T-helper 1 cell treated with Interleukin-12 subunit alpha and Interleukin-12 subunit beta and Interleukin-4 antibody, amounts not matched to agents 30 ng/mL and 1 ng/mL, for 36 hours (primary cell): ENCODE data around the gene ZDHHC14. TPM values are rescaled to one million over a fixed set of nuclear protein-coding genes. Genes with fewer than 3 reads are reported as not detected.

Experiments
- intact Hi-C: fragments of 100-400 bp; cut with micrococcal nuclease; formaldehyde crosslinking; loops from one replicate; pipeline ENCODE4 v1.15.1; 2024
- total RNA-seq: library from RNA; stranded (reverse); gene quantifications from 2 replicates; pipeline ENCODE4 v1.2.3, GENCODE V29; 2022

ZDHHC14 gene
- total RNA-seq, 1 donor from 2014 or later = 18.3 TPM

DNA sequence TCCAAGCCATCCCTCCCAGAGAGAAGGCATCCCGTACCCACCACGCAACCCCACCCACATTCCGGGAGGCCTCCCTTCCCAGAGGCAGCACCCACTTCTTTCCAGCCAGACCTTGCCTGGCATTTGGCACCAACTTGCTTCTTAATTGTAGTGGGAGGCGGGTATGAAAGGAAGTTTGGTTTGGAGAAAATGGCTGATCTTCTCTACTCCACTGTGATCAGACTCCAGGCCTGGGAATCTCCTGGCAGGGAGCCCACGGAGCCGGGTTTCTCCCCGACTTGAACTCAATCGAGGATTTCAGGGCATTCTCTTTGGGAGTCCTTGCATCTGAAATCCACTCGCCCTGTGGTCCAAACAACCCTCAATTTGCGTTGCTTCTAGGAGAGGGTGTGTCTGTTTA lies 107.1 kb downstream of the ZDHHC14 start:
- intact Hi-C loops = no loop called here

DNA sequence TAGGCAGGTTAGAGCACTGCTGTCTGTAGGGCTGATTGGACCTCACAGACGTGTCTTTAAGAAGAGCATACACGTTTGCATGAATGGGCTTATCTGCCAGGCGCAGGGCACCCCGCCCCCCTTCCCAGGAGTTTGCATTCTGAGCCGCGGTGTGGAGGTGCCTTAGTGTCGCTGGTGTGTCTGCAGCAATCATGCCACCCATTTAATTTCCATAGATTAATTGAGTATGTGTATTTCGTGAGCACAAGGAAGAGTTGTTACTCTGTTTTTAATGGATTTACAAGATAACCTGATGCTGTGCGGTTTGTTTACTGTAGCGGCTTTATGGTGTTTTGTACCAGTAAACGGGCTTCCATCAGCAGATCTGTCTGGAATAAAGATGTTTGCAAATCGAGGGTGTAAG lies 107.7 kb downstream of the ZDHHC14 start:
- intact Hi-C loops = no loop called here

DNA sequence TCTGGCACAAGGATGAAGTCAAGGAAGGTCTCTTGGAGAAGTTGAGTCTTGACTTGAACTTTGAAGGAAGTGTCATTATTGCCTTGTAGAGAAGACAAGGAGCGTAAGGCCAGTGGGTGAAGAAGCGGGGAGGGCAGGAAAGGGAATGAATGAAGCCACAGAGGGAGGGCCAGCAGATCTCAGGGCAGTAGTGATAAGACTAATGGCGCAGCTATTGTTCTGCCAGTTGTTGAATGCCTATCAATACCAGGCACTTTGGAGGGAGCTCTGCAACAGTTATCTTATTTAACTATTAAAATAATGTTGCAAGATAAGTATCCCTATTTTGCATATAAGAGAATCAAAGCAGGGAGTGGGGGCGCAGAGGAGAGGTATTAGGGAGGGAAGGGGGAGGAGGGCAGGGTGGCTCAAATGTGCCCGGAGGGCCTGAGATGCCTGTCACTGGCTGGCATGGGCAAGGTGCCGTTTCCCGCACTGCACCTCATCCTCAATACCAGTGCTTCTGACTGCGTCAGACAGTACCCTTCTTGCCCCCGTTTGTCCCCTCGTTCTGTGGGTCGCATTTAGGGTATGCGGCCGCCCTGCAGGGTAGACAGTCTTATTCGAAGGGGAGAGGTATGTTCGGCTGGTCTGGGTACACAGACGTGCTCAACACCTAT lies 109.8 kb downstream of the ZDHHC14 start:
- intact Hi-C loops = no loop called here

DNA sequence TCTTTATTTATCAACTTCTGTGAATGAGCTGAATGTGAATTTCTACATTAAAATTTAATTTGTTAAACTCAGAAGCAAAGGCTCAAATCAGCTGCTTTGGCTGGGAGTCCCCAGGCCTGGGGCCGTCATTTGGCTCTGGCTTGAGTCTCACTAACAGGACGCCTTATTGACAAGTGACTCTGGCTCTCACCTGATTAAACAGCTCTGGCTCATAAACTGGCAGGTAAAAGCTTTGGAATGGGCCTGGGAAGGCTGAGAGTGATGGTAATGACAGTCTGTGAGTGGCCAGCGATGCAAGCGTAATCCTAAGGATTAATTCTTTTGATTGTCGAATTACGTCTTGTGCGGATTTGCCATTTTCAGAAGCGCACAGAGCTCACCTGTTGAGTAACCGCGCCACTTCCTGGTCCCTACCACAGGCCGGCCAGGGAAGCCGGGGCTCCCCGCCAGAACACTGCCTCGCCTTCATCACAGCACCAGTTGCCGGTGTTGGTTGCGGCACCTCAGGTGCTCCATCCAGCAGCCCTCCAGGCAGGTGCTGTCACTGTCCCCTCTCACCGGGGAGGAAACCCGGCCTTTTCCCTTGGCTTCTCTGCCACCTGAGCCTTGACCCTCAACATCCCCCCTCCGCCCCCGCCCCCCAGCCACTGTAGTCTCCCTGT lies 110.7 kb downstream of the ZDHHC14 start:
- intact Hi-C loops = no loop called here

DNA sequence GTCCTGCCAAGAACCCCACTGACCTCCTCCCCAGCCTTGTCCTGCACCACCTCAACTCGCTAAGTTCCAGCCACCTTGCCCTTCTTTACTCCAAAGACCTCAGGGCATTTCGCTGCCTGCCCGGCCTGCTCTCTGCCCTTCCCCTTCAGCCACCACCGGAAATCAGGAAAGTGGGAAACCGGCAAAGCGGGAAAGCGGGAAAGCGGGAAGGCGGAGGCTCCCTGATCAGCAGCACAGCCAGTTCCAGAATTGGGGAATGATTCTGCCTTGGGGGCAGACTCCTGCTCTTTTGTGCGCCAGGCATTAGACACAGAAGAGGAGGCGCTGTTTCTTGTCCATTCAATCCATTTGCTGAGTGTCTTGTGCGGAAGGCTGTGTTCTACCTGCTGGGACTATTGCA lies 111.3 kb downstream of the ZDHHC14 start:
- intact Hi-C loops = no loop called here

DNA sequence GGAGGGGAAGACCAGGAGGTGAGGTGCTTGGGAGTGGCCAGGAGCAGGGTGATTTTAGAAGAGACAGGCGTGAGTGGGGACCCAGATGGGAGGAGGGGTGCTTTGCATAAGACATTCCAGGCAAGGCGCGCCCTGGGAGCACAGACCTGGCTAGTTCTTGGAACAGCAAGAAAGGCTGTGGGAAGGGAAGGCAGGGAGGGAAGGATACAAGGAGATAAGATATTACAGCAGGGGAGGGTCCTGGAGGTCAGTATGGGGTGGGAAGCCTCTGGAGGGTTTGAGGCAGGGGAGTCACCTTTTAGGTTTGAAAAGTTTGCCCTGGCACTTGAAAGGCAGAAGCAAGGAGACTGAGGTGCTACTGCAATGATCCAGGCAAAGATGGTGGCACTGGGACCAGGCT lies 111.8 kb downstream of the ZDHHC14 start:
- intact Hi-C loops = no loop called here

DNA sequence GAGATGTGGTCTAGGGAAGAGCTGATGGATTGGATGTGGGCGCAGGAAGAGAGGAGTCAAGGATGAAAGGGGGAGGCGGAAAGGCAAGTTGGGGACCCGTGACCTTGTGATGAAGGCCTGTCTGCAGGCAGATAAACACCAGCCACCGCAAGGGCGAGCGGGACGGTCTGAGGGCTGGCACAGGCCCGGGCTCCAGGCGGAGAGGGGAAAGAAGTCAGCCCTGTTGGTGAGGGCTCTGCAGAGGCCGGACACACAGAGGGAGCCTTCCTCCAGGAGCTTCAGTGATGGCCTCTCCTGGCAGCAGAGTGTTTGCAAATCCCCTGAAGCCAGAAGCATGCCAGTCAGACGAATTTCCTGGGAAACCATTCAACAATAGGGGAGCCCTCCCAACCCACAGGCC lies 112.2 kb downstream of the ZDHHC14 start:
- intact Hi-C loops = no loop called here

DNA sequence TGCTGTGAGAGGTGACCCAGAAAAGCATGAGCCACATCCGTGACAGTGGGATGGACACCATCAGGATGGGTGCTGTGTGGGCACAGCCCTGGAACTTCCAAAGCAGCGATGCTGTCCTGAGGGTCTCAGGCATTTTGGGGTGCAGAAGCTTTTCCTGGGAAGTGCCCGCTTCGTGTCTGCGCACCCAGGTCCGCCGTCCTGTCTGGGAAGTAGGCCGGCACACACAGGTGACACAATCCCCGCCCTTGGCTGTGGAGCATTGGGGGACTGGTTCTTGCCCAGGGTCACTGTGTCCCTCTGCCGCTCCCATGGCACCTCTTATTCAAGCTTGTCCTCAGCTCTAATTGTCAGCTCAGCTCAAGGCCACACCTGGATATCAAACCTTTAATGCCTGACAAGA lies 112.6 kb downstream of the ZDHHC14 start:
- intact Hi-C loops = no loop called here

DNA sequence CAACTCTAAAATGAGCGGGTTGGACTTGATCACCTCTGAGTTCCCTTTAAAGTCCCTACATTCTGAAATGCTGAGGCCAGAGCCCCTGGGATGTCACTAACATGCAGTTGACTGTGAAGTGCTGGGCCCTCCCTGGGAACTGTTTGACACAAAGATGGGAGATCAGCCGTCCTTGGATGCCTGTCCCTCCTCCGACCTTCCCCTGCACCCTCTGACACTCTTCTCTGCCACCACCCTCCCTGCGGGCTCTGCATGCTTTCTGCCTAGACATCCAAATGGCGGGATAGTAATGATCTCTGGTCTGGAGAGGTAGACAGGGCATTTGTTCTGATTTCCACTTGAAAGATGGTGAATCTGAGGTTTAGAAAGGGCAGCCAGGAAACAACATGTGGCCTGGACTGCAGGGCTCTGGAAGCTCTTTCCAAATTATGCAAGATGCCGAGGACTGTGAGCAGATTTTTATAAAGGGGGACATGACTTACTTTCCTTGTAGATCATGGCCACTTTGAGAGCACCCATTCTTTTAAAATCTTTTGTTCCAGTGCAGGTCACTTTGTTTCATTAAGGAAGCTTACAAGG lies 113.2 kb downstream of the ZDHHC14 start:
- intact Hi-C loops = no loop called here

DNA sequence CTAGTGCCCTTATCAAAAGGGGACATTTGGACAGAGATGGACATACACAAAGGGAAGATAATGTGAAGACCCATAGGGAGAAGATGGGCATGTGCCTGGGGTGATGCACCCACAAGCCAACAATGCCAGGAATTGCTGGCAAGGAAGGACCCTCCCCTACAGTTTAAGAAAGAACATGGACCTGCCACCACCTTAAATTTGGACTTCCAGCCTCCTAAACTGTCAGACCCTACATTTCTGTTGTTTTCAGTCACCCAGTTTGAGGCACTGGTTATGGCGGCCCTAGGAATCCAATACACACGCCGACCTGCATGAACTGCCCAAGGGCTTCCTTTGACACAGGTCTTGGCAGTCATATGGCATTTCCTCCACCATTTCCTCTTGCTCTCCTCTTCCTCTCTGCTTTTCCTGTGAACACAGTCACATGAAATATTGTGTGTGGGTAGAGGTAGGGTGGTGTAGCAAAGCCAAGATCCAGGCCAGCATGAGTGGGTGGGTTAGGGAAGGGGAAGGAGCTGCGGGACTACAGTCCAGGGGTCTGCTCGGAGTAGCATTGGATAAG lies 115.6 kb downstream of the ZDHHC14 start:
- intact Hi-C loops = no loop called here

DNA sequence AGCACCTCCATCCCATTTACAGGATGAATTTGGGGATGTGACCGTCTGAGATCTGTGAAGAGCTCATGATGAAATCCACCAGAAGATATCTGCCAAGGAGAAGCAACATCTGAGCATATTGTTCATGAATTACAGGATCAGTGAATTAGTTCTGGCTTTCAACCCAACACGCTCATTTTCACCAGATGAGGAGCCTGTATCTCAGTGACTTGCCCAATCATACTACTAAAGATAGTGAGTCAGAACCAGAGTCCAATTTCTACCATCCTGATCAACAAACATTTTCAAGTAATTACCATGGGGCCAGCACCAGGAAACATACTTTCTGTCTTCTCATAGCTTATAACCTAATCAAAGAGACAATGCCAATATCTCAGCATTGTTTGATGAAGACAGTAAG lies 116.6 kb downstream of the ZDHHC14 start:
- intact Hi-C loops = no loop called here

DNA sequence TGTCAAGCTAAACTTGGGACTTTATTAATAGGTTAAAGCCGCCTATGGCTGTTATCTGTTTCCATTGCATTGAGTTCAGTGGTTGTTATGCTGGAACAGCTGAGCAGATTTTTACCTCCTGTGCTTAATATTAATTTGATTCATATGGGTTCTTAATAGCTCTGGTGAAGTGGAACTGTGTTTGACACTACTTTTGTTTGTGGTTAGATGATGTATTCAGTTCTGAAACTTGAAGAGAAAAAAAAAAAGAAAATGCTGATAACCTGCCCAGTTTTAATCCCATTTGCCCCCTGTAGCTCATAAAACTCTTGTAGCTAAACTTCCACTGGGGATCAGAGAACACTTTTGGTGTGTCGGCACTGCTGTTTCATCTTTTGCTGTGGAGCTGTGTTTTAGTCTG lies 117.8 kb downstream of the ZDHHC14 start:
- intact Hi-C loops = no loop called here

DNA sequence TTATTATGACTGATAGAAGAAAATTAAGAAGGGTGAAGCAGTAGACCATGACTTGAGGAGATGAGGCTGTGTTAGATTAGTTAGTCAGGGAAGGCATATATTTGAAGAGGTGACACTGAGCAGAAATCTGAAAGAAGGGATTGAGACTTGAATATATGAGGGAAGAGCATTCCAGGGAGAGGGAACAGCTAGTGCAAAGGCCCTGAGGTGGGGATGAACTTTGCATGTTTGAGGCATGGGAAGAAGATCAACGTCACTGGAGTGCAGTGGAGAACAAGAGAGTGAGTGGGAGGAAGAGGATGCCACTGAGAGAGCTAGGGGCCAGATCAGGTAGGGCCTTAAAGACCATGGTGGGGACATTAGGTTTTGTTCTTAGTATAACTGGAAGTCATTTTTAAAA lies 119.0 kb downstream of the ZDHHC14 start:
- intact Hi-C loops = no loop called here

DNA sequence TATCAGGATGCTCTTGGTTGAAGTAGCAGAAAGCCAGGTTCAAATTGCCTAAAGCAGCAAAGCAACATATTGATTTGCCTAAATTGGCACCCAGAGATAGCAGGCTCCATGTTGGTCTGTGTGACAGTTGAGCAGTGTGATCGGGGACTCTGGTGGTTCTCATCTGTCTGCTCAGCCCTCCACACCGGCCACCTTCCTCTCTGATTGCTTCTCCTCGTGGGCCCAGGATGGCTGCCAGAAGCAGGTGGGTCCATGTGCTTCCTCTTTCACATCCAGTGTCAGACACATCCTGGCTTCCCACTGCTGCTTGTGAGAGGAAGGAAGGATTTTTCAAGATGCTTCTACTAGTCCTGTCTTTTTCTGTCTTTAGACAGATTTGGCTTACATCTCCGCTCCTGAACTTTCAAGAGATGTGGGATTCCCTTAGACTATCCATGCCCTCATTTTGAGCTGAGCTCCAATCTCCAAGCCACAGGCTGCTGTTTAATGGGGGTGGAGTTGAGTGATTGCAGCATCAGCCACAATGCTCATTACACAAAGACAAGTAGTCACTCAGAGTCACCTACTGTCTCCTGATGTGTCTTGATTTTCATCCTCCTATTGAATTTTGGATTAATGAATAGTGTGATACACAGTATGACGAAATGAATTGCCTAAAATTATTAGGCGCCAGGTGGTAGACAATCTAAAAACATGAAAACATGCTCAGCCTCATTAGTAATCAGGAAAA lies 122.2 kb downstream of the ZDHHC14 start:
- intact Hi-C loops = no loop called here

DNA sequence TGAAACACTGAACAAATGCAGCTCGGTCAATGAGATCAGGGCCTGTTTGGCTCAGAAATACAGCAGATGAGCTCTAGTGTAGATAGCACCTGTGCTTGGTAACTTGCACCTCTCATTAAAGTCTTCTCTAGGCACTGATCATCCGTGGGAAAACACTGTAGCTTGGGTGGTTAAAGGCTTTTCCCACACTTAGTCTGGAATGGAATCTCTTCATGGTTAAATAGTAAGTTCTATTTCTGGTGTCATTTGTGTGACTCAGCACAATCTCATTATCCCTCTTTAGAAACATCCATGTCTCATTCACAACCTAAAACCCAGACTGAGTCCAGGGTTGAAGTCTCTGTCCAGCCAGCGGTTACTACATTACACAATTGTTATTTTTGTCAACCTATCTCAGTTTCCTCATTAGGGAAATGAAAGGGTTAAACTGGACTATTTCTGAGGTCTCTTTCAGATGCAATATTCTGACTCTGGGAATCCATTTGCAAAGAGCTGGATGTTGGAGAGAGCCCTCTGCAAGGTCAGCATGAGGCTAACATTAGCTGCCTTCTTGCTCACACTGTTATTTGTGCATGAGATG lies 125.0 kb downstream of the ZDHHC14 start:
- intact Hi-C loops = no loop called here

DNA sequence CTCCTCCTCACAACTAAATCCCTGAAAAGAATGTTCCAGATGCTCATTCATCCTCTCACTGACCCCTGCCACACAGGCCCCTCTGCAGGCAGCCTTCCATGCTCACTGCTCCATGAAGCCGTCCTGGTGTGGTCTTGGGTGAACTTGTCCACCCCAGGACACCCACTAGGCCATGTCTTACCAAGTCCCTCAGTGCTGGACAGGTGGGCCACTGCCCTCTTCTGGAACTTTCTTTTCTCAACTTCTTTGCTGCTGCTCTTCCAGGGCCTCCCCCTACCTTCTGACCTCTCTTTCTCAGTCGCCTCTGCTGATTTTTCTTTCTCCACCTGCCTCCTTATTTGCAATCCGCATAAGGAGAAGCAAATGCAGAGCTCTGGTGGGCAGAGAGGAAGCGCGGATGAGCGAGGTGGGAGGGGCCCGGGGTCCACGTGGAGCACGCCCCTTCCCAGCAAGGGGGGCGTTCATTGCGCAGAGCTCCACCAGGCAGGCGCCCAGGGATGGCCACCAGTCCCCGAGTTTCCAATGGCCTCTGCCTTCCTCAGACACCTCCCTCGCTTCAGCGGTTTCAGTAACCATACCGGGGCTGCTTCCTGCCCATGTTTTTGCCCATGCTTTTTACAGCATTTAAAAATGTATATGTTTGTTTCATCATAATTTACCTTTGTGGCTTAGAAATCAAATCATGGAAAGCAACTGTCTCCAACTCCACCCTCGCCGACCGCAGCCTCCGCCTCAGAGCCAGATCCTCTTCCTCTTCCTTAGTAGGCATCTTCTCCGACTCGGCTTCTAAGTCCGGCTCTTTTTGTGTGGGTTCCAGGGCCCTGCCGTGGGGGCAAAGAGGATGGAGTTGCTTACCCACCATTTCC lies 129.6 kb downstream of the ZDHHC14 start:
- intact Hi-C loops = no loop called here

DNA sequence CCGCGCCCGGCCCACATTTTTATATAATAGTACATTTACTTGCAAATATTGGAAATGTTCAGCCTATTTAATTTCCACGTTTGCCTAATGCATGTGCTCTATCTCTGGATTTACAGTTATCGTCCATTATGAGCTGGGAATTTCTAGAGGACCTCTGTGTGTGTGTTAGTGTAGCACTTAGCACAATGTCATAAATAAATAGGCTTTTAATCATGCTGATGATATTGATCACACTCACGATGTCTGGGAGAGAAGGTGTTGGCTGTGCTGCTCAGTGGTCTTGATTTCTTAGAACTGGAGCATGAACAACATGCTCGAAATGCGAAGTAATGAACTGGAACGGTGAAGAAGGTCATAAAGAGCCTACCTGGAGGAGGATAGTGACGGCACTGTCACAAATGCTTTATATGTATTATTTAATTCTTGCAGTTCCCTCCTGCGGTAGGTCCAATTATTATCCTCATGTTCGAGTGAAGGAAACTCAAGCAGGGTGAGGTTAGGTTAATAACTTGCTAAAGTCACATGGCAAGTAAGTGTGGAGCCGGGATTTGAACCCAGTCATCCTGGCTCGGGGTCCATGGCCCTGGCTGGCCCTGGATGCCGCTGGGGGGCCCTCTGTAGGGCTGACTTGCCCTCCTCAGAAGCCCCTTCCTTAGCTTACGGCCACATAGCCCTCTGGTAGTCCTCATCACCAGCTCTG lies 130.8 kb downstream of the ZDHHC14 start:
- intact Hi-C loops = no loop called here

DNA sequence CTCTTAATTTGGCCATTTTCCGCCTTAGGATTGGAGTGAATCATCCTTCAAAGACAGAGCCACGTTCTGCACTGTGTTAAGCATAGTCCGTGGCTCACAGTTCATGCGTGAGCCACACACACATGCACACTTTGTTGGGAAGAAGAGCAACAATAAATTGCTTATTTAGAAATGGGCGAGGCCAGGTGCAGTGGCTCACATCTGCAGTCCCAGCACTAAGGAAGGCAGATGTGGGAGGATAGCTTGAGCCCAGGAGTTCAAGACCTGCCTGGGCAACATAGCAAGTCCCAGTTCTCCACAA lies 131.3 kb downstream of the ZDHHC14 start:
- intact Hi-C loops = no loop called here

DNA sequence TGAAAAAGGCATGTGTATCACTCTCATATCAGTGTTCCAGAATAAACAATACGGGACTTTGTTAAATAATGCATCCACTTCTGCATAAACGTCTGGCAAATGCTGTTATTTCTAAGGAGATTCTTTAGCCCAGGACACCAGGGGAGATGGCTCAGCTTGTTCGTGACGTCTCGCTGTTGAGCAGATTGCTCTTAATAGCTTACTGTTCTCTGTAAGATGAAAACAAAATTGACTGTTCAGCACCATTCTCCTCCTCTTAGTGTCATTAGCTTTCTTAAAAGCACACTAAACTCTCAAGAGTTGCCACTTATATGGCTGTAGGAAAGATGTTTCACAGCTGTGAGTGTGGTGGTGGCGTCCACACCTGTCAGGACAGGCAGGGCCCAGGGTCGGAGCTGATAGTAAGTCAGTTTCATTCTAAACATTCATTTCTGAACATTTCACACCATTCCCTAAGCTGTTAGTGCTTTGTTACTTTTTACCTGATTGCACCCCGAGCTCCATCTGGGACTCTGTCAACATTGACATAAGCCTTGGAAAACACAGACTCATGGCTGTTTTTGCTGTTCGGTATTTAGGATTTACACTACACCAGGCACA lies 132.1 kb downstream of the ZDHHC14 start:
- intact Hi-C loops = no loop called here
